HG02642 (cell line): ENCODE results near the gene NEURL1B.
"Not testable (repeated sequence)": the region's sequence is repeated elsewhere in the genome, so short reads cannot be mapped to it uniquely, and the experiment has no call there.

ENCODE experiments used
- ATAC-seq: cut with Tn5 transposase; IDR thresholded peaks from one replicate; pipeline ENCODE4 v1.9.1; 2021; ENCODE audit warnings: mild to moderate bottlenecking; ENCODE audit not compliant: unreplicated experiment, poor library complexity

NEURL1B gene

DNA sequence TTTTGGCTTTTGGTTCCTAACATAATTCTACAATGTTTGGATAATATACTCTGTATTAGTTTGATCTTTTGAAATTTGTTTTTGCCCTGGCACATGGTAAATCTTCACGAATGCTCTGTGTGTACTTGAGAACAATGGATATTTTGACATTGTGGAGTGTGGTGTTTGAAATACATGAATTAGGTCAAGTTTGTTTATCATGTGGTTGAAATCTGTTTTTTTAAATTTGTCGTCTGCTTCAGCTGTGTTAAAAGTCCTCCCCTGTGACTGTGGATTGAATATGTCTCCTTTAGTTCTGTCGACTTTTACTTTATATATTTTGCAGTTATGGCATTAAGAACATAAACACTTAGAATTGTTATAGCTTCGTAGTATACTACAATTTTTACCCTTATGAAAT lies 69.6 kb downstream of the NEURL1B start:
- ATAC-seq, result no peak

DNA sequence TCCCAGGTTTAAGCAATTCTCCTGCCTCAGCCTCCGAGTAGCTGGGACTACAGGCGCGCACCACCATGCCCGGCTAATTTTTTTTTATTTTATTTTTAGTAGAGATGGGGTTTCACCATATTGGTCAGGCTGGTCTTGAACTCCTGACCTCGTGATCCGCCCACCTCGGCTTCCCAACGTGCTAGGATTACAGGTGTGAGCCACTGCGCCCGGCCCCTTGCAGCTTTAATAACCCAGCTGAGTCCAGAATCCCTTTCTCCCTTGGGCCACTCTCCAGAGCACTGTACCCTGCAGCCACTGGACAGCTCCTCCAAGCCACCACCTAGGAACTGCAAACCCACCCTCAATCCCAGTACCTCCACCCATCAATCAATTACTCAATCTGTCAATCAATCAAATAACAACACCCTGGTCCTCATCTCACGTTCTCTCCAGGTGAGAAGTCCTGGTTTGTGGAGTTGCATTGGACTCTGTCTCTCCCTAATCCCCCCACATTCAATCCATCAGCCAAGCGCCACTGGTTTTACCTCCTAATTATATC lies 70.3 kb downstream of the NEURL1B start:
- not testable (repeated sequence) for ATAC-seq

DNA sequence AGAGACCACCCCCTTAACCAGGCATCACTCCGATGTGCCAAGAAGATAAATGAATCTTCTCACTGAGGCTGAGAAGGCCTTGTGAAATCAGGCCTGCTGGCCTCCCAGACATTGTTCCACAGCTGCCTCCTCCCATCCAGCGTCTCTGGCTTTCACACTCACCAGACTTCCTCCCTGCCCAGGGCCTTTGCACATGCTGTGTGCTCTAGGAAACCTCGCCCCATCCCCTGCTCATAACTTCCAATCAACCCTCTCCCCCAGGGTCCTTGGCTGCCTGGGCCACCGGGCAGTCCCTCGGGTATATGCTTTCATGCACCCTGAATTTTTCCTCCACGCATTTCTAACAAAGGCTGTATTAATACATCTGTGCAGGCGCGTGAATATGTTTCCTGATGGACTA lies 71.5 kb downstream of the NEURL1B start:
- ATAC-seq, result no peak

GRCh38 chr5:172713113-172713808 lies 72.2 kb downstream of the NEURL1B start:
- ATAC-seq, result peak; percentile 53

GRCh38 chr5:172713809-172714490 lies 72.9 kb downstream of the NEURL1B start:
- ATAC-seq, result no peak

DNA sequence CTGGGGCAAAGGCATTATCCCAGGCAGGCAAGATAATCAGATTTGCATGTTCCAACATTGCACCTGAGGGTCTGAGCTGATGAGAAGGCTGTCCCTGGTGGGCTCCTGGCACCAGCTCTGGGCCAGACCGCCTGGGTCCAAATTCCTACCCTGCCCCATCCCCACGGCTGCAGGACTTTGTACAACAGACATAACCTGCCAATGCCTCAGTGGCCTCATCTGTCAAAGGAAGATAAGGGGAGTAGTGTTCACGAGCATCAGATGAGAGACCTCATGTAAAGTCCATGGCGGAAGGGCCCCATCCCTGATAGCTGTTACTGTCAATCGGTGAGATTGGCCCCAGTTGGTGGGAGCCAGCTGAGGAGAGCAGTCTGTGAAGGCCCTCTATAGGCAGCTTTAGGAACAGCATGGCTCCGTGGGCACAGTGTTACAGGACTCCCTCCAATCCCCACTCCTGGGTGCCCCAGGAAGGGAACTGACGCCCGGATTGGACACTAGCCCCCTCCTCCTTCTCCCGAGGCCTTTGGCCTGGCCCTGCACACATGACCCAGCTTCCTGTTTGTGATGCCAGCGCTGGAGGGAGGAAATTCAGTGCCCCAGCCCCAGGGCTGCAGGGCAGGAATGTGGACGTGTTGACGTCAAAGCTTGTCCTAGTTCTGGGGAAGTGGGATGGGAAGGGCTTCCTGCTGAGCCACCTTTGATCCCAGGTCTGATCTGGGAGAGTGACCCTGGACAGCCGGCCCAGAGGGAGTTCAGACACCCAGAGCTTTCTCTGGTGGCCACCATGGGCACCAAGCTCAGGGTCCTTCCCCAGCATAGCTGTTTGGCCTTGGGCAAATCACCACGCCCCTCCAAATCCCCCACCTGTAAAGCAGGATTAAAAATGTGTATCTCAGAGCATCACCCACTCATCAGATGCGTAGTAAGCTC lies 73.7 kb downstream of the NEURL1B start:
- ATAC-seq, result peak; percentile 77

GRCh38 chr5:172715421-172715780 lies 74.3 kb downstream of the NEURL1B start:
- no peak for ATAC-seq

DNA sequence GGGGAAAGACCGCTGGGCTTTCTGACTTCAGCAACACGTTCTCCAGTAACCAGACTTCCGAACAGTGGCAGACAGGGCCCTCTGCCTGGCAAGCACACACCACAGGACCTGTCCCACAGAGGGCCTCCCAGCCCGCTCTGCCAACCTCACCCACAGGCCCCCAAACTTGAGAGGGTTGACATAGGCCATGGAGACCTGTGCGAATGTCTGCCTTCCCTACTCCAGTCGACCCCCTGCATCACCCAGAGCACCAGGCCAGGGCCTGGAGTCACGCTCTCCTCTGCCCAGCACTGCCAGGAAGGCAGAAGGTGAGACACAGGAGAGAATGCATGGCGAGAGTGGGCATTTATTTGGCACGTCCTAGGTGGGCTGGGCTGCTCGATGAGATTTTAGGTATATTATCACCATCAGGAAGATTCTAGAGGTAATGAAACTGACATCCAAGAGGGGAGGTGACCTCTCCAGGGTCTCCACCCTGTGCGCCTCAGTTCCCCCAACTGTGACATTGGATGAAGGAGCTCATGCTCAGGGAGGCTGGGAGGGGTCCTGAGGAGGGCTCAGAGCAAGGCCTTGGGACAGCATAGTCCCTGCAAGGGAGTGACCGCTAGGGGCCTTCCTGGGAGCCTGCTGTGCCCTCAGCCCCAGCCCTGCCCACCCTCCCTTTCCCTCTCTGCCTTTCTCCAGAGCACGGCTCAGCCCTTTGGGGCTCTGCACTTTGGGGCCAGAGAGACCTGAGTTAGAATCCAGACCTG lies 75.0 kb downstream of the NEURL1B start:
- ATAC-seq, result no peak

DNA sequence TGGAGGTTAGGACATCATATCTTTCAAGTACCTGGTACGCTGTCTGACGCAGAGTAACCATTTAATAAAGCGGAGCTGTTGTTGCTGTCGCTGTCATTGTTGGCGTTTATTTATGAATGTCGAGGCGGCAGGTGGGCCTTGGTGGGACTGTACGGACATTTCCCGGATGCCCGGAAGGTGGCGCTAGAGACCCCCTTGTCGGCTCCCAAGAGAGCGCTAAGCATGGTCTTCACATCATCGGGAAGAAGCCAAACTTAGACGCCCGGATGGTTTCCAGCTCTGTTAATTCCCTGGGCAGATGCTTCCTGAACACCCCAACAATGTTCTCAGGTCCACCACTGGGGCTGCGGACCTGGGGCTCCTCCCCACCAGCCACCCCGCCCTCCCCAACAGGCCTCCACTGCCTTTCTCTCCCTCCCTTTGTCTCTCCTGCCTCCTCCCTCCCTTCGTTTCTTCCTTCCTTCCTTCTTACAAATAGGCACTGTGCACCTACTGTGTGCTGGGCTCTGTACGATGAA lies 75.8 kb downstream of the NEURL1B start:
- no peak for ATAC-seq

DNA sequence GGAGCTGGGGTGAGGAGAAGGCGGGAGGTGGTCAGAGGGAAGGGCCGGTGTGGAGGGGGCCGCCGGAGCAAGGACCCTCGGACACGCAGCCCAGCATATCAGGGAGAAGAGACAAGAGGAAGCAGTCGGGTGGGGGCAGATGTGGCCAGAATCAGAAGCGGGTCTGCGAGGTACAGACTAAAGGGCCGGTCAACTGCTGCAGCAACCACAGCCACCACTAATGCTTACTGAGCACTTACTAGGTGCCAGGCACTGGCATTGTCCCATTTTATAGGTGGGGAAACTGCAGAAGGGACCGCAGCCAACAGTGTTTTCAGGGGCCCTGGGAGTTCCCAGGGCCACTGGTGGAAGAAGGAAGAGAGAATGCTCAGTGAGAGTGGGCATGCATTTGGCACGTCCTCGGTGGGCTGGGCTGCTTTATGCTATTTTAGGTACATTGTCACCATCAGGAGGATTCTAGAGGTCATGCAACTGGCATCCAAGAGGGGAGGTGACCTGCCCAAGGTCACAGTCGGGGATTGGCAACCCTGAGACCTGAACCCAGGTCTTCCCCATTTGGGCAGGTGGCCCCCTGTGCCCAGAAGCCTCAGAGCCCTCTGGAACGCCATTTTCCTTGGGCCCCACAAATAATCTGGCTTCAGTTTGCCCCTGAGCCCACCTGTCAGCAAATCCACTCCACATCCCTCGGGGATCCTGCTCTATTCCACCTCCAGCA lies 76.6 kb downstream of the NEURL1B start:
- ATAC-seq, result no peak

- no peak for ATAC-seq
Measured at GRCh38 chr5:172718527-172719114, 77.6 kb downstream of the NEURL1B start.

DNA sequence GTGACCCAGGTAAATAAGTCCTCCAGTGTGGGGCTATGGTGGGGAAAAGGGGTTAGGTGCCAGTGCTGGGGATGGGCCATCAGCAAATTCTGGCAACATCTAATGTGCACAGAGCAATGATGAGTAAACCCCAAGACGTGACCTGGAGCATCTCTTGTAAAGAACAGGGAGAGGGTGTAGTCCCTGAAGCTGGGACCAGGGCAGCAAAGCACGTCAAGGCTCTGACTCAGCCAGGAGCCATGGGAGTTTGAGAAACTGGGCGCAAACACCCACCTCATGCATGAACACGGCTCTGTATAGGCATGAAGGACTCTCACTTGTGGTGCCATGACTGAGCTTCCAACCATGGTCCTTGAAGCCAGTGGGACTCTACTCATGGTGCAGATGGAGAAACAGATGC lies 78.1 kb downstream of the NEURL1B start:
- ATAC-seq, result no peak

DNA sequence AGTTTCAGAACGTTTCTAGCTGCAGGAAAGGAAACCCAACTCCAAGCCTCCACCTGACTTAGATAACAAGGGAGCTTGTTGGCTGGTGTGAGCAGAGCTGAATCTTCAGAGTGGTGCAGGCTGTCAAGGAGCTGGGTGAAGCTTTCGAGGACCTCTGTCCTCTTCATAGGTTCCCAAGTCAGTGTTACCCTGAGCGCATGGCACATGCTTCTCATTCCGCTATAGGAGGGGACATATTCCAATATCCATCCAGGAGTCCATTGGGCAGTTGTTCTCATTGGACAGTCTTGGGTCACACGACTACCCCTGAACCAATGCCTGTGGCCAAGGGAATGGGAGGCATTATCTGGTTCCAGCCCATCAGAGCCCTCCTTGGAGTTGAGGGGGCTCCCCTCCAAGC lies 79.6 kb downstream of the NEURL1B start:
- ATAC-seq, result no peak

- ATAC-seq, result no peak
Measured at GRCh38 chr5:172721455-172722326, 80.6 kb downstream of the NEURL1B start.

- no peak for ATAC-seq
Measured at GRCh38 chr5:172722327-172722815, 81.3 kb downstream of the NEURL1B start.

GRCh38 chr5:172723508-172723907 lies 82.4 kb downstream of the NEURL1B start:
- ATAC-seq, result no peak

DNA sequence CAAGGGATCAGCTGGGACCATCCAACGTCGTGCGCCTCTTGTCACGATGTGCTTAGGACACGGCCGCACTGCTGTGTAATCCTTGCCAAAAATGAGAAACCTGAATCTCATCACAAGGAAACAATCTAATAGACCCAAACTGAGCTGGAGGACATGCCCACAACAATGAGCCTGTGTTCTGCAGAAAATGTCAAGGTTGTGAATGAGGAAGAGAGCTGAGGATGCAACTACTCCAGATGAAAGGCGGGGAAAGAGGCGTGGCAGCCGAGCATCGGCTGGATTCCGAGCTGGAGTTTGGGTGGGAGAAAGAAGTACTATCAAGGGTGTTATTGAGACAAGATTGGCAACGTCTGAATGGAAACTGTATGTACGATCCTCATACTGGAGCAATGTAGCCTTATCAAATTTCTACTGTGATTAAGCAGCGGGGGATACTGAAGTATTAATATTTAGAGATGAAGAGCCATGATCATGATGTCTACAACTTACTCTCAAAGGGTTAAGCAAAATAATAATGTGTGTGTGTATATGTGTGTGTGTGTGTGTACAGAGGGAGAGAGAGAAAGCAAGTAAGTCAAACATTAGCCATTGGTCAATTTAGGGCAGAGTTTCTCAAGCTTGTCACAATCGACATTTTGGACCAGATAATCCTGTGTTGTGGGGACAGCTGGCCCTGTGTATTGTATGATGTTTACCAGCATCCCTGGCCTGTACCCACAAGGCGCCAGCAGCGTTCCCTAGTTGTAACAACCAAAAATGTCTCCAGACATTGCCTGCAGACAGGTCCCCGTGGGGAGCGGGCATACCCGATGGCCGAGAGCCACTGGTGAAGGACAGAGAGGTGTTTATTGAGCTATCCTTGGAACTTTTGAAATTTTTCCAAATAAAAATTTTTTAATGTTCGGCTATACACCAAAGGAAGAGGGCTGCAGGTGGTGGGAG lies 83.5 kb downstream of the NEURL1B start:
- ATAC-seq, result no peak
